Measurements from ENCODE around the gene VPS8. TPM values are rescaled to one million over a fixed set of nuclear protein-coding genes. Genes with fewer than 3 reads are reported as not detected.

The VPS8 gene
- total and polyA plus RNA-seq, 2 of the 8 experiments (the other 6 are each of a cell fraction or from before 2014, with no cell fraction given): 13.0 to 41.0 TPM

DNA sequence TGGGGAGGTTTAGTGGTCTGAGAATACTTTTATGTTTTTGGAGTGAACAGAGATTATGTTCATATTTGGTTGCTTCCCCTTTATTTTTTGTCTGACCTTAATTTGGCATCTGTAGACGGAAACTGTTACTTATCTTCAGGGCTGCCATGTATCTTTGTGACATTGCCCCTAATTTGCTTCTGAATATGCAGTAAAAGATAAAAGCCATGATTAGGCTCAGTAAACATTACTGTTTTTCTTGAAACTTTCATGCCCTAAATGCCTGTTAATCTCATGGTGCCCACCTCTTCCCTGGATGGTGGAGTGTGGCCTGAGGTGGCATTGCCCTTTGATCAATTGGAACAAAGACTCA lies 234.2 kb downstream of the VPS8 start (continued):
- TF ChIP-seq, protein P1, sequence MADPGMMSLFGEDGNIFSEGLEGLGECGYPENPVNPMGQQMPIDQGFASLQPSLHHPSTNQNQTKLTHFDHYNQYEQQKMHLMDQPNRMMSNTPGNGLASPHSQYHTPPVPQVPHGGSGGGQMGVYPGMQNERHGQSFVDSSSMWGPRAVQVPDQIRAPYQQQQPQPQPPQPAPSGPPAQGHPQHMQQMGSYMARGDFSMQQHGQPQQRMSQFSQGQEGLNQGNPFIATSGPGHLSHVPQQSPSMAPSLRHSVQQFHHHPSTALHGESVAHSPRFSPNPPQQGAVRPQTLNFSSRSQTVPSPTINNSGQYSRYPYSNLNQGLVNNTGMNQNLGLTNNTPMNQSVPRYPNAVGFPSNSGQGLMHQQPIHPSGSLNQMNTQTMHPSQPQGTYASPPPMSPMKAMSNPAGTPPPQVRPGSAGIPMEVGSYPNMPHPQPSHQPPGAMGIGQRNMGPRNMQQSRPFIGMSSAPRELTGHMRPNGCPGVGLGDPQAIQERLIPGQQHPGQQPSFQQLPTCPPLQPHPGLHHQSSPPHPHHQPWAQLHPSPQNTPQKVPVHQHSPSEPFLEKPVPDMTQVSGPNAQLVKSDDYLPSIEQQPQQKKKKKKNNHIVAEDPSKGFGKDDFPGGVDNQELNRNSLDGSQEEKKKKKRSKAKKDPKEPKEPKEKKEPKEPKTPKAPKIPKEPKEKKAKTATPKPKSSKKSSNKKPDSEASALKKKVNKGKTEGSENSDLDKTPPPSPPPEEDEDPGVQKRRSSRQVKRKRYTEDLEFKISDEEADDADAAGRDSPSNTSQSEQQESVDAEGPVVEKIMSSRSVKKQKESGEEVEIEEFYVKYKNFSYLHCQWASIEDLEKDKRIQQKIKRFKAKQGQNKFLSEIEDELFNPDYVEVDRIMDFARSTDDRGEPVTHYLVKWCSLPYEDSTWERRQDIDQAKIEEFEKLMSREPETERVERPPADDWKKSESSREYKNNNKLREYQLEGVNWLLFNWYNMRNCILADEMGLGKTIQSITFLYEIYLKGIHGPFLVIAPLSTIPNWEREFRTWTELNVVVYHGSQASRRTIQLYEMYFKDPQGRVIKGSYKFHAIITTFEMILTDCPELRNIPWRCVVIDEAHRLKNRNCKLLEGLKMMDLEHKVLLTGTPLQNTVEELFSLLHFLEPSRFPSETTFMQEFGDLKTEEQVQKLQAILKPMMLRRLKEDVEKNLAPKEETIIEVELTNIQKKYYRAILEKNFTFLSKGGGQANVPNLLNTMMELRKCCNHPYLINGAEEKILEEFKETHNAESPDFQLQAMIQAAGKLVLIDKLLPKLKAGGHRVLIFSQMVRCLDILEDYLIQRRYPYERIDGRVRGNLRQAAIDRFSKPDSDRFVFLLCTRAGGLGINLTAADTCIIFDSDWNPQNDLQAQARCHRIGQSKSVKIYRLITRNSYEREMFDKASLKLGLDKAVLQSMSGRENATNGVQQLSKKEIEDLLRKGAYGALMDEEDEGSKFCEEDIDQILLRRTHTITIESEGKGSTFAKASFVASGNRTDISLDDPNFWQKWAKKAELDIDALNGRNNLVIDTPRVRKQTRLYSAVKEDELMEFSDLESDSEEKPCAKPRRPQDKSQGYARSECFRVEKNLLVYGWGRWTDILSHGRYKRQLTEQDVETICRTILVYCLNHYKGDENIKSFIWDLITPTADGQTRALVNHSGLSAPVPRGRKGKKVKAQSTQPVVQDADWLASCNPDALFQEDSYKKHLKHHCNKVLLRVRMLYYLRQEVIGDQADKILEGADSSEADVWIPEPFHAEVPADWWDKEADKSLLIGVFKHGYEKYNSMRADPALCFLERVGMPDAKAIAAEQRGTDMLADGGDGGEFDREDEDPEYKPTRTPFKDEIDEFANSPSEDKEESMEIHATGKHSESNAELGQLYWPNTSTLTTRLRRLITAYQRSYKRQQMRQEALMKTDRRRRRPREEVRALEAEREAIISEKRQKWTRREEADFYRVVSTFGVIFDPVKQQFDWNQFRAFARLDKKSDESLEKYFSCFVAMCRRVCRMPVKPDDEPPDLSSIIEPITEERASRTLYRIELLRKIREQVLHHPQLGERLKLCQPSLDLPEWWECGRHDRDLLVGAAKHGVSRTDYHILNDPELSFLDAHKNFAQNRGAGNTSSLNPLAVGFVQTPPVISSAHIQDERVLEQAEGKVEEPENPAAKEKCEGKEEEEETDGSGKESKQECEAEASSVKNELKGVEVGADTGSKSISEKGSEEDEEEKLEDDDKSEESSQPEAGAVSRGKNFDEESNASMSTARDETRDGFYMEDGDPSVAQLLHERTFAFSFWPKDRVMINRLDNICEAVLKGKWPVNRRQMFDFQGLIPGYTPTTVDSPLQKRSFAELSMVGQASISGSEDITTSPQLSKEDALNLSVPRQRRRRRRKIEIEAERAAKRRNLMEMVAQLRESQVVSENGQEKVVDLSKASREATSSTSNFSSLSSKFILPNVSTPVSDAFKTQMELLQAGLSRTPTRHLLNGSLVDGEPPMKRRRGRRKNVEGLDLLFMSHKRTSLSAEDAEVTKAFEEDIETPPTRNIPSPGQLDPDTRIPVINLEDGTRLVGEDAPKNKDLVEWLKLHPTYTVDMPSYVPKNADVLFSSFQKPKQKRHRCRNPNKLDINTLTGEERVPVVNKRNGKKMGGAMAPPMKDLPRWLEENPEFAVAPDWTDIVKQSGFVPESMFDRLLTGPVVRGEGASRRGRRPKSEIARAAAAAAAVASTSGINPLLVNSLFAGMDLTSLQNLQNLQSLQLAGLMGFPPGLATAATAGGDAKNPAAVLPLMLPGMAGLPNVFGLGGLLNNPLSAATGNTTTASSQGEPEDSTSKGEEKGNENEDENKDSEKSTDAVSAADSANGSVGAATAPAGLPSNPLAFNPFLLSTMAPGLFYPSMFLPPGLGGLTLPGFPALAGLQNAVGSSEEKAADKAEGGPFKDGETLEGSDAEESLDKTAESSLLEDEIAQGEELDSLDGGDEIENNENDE (IDR thresholded peaks at IDR 0.05; ENCODE audit: insufficient replicate concordance, low read length): no peak
- TF ChIP-seq POU5F1 (IDR thresholded peaks at IDR 0.05; ENCODE audit: low read depth, low read length) (no peak), KDM4A (IDR thresholded peaks at IDR 0.05; ENCODE audit: low read depth, low read length, severe bottlenecking) (no peak), CHD1 (IDR thresholded peaks at IDR 0.05; ENCODE audit: low read depth, low read length) (no peak), BACH1 (IDR thresholded peaks at IDR 0.05; ENCODE audit: low read length) (no peak), SIX5 (IDR thresholded peaks at IDR 0.05; ENCODE audit: low read depth, low read length) (no peak), EP300 (IDR thresholded peaks at IDR 0.05; ENCODE audit: borderline replicate concordance in 1 of 2, low read depth in 2 of 2, low read length in 2 of 2) (no peak), ASH2L (IDR thresholded peaks at IDR 0.05; ENCODE audit: low read length) (no peak)
